GM12891 (cell line): ENCODE measurements around the gene GMEB1.

ENCODE experiments used
- PAX5 ChIP-seq: IDR thresholded peaks from 2 replicates; pipeline ENCODE4 v1.6.1; 2011; ENCODE audit warnings: low read length, moderate library complexity, mild to moderate bottlenecking; ENCODE audit not compliant: insufficient read depth, severe bottlenecking
- POLR2A ChIP-seq: IDR thresholded peaks from 2 replicates; pipeline ENCODE4 v1.6.1; 2011; ENCODE audit warnings: low read depth, low read length, control low read depth
- POLR2AphosphoS5 ChIP-seq: IDR thresholded peaks from 2 replicates; pipeline ENCODE4 v1.6.1; 2011; ENCODE audit warnings: low read depth, low read length, control low read depth
- POU2F2 ChIP-seq: IDR thresholded peaks from 2 replicates; pipeline ENCODE4 v1.6.1; 2011; ENCODE audit warnings: low read depth, mild to moderate bottlenecking, control low read depth, low read length, moderate library complexity
- SPI1 ChIP-seq: IDR thresholded peaks from 2 replicates; pipeline ENCODE4 v1.6.1; 2011; ENCODE audit warnings: low read depth, low read length, control low read depth
- TAF1 ChIP-seq: IDR thresholded peaks from 2 replicates; pipeline ENCODE4 v1.6.1; 2011; ENCODE audit warnings: low read depth, low read length, control low read depth

DNA sequence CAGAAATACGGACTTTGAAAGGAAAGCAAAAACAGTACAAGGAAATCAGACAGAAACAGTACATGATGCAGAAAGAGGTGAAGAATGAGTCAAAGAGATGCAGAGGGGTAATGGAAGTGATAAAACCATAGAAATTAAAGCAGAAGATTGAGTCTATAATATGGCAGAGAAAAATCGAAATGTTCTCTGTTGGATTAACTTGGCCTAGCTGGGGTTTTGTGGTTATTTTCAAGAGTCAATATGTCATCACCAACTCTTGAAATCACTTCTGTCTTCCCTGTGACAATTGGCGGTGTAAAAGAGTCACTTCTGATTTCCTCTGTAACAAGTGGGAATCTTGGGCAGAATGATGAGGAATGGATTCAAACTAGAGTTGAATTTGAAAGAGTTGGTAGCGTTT, 75.6 kb downstream of the GMEB1 start:
- TF ChIP-seq POU2F2 (no peak), TAF1 (no peak), POLR2A (no peak), POLR2AphosphoS5 (0 out of 2 replicates have a peak, but pooled peaks have one; percentile 34), SPI1 (no peak), PAX5 (no peak)
